Activated CD4-positive, CD25-positive, alpha-beta regulatory T cell treated with anti-CD3 and anti-CD28 coated beads, Interleukin-2, amount 50 U/mL, for 16 hours (primary cell): ENCODE measurements around the gene DNAJC18.

Source experiments
- DNase-seq: peaks from one replicate; pipeline ENCODE4 v3.0.0-alpha.2; 2020; ENCODE audit warnings: low read depth, low spot score

DNAJC18 gene

DNA sequence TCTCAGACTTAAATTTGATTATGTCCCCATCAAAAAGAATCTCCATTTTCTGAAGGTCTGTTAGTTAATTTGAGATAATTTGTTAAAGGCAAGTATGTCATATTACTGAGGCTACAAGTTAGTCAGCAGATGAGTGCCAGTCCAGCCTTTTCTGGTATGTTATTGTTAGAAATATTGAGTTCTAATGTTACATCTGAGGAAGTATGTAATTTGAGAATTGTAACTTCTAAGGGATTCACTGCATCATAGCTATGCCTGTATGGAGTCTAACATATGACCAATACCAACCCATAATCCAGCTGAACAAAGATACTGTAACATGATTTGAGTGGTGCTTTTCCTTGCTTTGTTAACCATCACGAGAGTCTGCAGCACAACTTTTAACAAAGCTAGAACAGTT, 70.1 kb downstream of the DNAJC18 start:
- no peak for DNase-seq

GRCh38 chr5:139368613-139369012, 70.7 kb downstream of the DNAJC18 start:
- no peak for DNase-seq

DNA sequence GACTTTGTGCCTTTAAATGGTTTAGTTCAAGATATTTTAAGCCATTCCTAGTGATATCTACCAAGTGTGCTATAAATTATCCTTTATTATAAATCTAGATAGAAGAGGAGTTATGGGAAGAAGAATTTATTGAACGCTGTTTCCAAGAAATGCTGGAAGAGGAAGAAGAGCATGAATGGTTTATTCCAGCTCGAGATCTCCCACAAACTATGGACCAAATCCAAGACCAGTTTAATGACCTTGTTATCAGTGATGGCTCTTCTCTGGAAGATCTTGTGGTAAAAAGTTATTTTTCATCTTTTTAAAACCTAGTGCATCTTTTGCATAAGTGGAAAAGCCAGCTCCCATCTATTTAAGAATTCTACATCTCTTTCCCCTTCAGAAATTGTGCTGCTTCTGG, 74.9 kb downstream of the DNAJC18 start:
- no peak for DNase-seq

- DNase-seq = no peak
These were observed 75.4 kb downstream of the DNAJC18 start for GRCh38 chr5:139363937-139364336.

- DNase-seq = no peak
These were observed 77.4 kb downstream of the DNAJC18 start for GRCh38 chr5:139361835-139362429.

- DNase-seq = no peak
These were observed 78.9 kb downstream of the DNAJC18 start for GRCh38 chr5:139360384-139360783.
